Sigmoid colon (tissue), 7 donors: ENCODE results near the gene H6PD. TPM values are rescaled to one million over a fixed set of nuclear protein-coding genes. Genes with fewer than 3 reads are reported as not detected.

Experiments used
- DNase-seq: peaks from one replicate; pipeline ENCODE4 v3.0.0-alpha.2; 2019
- H3K27ac ChIP-seq, 4 donors: fragments of 200-600 bp; sonication (generic); one replicate each; pipeline ENCODE4 v1.5.1; 2016 to 2019; ENCODE audit warnings: mild to moderate bottlenecking in 1 of 4
- H3K27me3 ChIP-seq, 3 donors: fragments of 200-600 bp; sonication (generic); one replicate each; pipeline ENCODE4 v1.5.1; 2019; ENCODE audit warnings: mild to moderate bottlenecking in 1 of 3
- H3K36me3 ChIP-seq, 4 donors: fragments of 200-600 bp; sonication (generic); one replicate each; pipeline ENCODE4 v1.5.1; 2016 to 2019
- H3K4me1 ChIP-seq, 4 donors: fragments of 200-600 bp; sonication (generic); one replicate each; pipeline ENCODE4 v1.5.1; 2017 to 2019
- H3K4me3 ChIP-seq, 4 donors: fragments of 200-600 bp; sonication (generic); one replicate each; pipeline ENCODE4 v1.5.1; 2017 to 2019; ENCODE audit warnings: mild to moderate bottlenecking in 2 of 4, moderate library complexity in 1 of 4
- H3K9me3 ChIP-seq, 4 donors: fragments of 200-600 bp in 3 of 4; sonication (generic) in 3 of 4; one replicate each; pipeline versions ENCODE4 v1.5.1 to v1.6.1; 2013 to 2019
- EP300 ChIP-seq, 4 donors: sonication (generic); formaldehyde crosslinking; IDR thresholded peaks; one replicate each; pipeline ENCODE4 v1.6.1; 2017; ENCODE audit warnings: antibody characterized with exemption in 4 of 4
- POLR2A ChIP-seq, 2 donors: fragments of 450-650 bp; IDR thresholded peaks; one replicate each; pipeline ENCODE4 v1.6.1; 2016; ENCODE audit warnings: antibody characterized with exemption in 2 of 2, mild to moderate bottlenecking in 2 of 2, moderate library complexity in 2 of 2
- POLR2AphosphoS5 ChIP-seq, 4 donors: sonication (generic); formaldehyde crosslinking; IDR thresholded peaks; one replicate each; pipeline ENCODE4 v1.6.1; 2017; ENCODE audit warnings: antibody characterized with exemption in 4 of 4
- WGBS, 2 donors: extraction: QIAGEN DNeasy Blood & Tissue Kit; methylation state at CpG; one replicate each; pipeline ENCODE4 v1.1.7; 2013; 5-methylcytosine and 5-hydroxymethylcytosine counted together
- intact Hi-C: fragments of 100-400 bp; cut with DNase I; formaldehyde crosslinking; loops from one replicate; pipeline ENCODE4 v1.15.1; 2023
- polyA plus RNA-seq, 3 donors: library from polyadenylated mRNA; stranded (reverse); fragments of 200-250 nt; gene quantifications; one replicate each; pipeline ENCODE4 v1.2.3, GENCODE V29; 2013
- total RNA-seq, 4 donors: library from RNA; depleted of rRNA; stranded (reverse); fragments of >200 nt; gene quantifications; one replicate each; pipeline ENCODE4 v1.1.0, GENCODE V29; 2016
- TF ChIP-seq, protein P1 (sequence below), 4 experiments: fragments of 450-650 bp in 3 of 4; fragments of 200-600 bp in 1 of 4; IDR thresholded peaks; one replicate each; pipeline ENCODE4 v1.5.1; 2016 to 2019; ENCODE audit warnings: antibody characterized with exemption in 4 of 4, mild to moderate bottlenecking in 3 of 4, moderate library complexity in 2 of 4
- donor health status: healthy with polysubstance abuse.
- donor health status: Bipolar disorder and iron deficiency.
- donor health status: healthy.

The H6PD gene
- total and polyA plus RNA-seq, 7 donors: 2.8 to 34.3 (median 23.2) TPM

GRCh38 chr1:9251501-9251900 is 16.9 kb downstream of the H6PD start:
- no peak for DNase-seq
- Histone ChIP-seq H3K9me3 (no peaks in the 10 kb centered on the region), H3K36me3 (peaks cover 0 to 25% (median 15%) of the 10 kb centered on the region in 4 donors), H3K27me3 (no peaks in the 10 kb centered on the region), H3K4me3 (peak overlapping the region in 1 of 4 donors; percentile 6), H3K27ac (peak overlapping the region; percentile 58 to 81 (median 64)), H3K4me1 (peaks cover 0 to 63% (median 53%) of the 10 kb centered on the region in 4 donors)
- 85 to 88% methylated on average over 6 of the region's 6 CpGs for WGBS, 2 donors
- intact Hi-C loops: no loop called here
- TF ChIP-seq EP300 (IDR thresholded peaks at IDR 0.05) (no peak), POLR2A (IDR thresholded peaks at IDR 0.05) (no peak), POLR2AphosphoS5 (IDR thresholded peaks at IDR 0.05) (no peak)
- TF ChIP-seq, protein P1, sequence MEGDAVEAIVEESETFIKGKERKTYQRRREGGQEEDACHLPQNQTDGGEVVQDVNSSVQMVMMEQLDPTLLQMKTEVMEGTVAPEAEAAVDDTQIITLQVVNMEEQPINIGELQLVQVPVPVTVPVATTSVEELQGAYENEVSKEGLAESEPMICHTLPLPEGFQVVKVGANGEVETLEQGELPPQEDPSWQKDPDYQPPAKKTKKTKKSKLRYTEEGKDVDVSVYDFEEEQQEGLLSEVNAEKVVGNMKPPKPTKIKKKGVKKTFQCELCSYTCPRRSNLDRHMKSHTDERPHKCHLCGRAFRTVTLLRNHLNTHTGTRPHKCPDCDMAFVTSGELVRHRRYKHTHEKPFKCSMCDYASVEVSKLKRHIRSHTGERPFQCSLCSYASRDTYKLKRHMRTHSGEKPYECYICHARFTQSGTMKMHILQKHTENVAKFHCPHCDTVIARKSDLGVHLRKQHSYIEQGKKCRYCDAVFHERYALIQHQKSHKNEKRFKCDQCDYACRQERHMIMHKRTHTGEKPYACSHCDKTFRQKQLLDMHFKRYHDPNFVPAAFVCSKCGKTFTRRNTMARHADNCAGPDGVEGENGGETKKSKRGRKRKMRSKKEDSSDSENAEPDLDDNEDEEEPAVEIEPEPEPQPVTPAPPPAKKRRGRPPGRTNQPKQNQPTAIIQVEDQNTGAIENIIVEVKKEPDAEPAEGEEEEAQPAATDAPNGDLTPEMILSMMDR (IDR thresholded peaks at IDR 0.05): no peak

GRCh38 chr1:9253004-9253403 is 18.4 kb downstream of the H6PD start:
- H3K27ac ChIP-seq: peak overlapping the region; percentile 18 to 81 (median 63)
- DNase-seq: no peak
- intact Hi-C loops: no loop called here

GRCh38 chr1:9253453-9254105 is 19.0 kb downstream of the H6PD start:
- TF ChIP-seq, protein P1 (IDR thresholded peaks at IDR 0.05): no peak
- TF ChIP-seq POLR2A (IDR thresholded peaks at IDR 0.05): no peak
- TF ChIP-seq EP300 (IDR thresholded peaks at IDR 0.05): no peak
- no peak for TF ChIP-seq POLR2AphosphoS5 (IDR thresholded peaks at IDR 0.05)
- no peak for DNase-seq
- H3K36me3 ChIP-seq: peaks cover 0 to 13% (median 0%) of the 10 kb centered on the region in 4 donors
- WGBS, 2 donors: 89 to 92% methylated on average over 10 of the region's 10 CpGs
- H3K27ac ChIP-seq: peak overlapping the region in 3 of 4 donors; percentile 58 to 81 (median 68)
- no peak overlapping the region for H3K4me3 ChIP-seq
- H3K9me3 ChIP-seq: no peaks in the 10 kb centered on the region
- H3K27me3 ChIP-seq: no peaks in the 10 kb centered on the region
- H3K4me1 ChIP-seq: peaks cover 0 to 62% (median 52%) of the 10 kb centered on the region in 4 donors
- intact Hi-C loops: no loop called here

More at GRCh38 chr1:9253004-9253403, 18.4 kb downstream of the H6PD start:
- no peaks in the 10 kb centered on the region for H3K27me3 ChIP-seq
- TF ChIP-seq, protein P1 (IDR thresholded peaks at IDR 0.05): no peak
- TF ChIP-seq EP300 (IDR thresholded peaks at IDR 0.05) (no peak), POLR2A (IDR thresholded peaks at IDR 0.05) (no peak), POLR2AphosphoS5 (IDR thresholded peaks at IDR 0.05) (no peak)
- no peaks in the 10 kb centered on the region for H3K9me3 ChIP-seq
- peaks cover 0 to 14% (median 2%) of the 10 kb centered on the region in 4 donors for H3K36me3 ChIP-seq
- peaks cover 0 to 63% (median 53%) of the 10 kb centered on the region in 4 donors for H3K4me1 ChIP-seq
- no peak overlapping the region for H3K4me3 ChIP-seq
- 89% methylated on average over 8 of the region's 8 CpGs for WGBS, 2 donors

- intact Hi-C loops: no loop called here
- H3K36me3 ChIP-seq: peaks cover 0 to 13% (median 0%) of the 10 kb centered on the region in 4 donors
- WGBS, 2 donors: 93 to 95% methylated on average over 7 of the region's 7 CpGs
- no peak overlapping the region for H3K4me3 ChIP-seq
- no peaks in the 10 kb centered on the region for H3K9me3 ChIP-seq
- H3K27me3 ChIP-seq: no peaks in the 10 kb centered on the region
- H3K27ac ChIP-seq: no peak overlapping the region
- peaks cover 0 to 34% (median 28%) of the 10 kb centered on the region in 4 donors for H3K4me1 ChIP-seq
- DNase-seq: no peak
- TF ChIP-seq EP300 (IDR thresholded peaks at IDR 0.05) (no peak), POLR2A (IDR thresholded peaks at IDR 0.05) (no peak), POLR2AphosphoS5 (IDR thresholded peaks at IDR 0.05) (no peak)
- TF ChIP-seq, protein P1 (IDR thresholded peaks at IDR 0.05): no peak
These were observed 21.8 kb downstream of the H6PD start for GRCh38 chr1:9256332-9256731.
